Measurements from ENCODE around the gene CALN1.

DNA sequence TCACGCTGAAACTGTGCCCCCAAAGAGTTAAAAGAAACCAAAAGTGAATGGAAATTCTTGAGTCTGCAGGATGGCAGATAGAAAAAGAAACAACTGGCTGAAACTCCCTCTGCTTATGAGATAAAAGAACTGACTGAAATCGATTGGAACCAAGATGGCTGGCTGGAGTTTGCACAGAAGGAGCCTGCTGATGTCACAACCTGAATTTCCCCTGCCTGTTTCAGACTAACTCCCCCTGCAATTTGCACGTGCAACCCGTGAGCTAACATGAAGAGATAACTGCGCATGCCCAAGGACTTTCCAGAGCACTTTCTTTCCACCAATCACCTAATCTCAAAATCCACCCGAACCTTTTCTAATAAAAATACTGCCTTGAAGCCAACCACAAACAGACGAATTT is 435.5 kb downstream of the CALN1 start:
- no peak for TF ChIP-seq SALL2 (tag by site-specific recombination; IDR thresholded peaks at IDR 0.05; ENCODE audit: borderline replicate concordance)
- TF ChIP-seq, protein P1, sequence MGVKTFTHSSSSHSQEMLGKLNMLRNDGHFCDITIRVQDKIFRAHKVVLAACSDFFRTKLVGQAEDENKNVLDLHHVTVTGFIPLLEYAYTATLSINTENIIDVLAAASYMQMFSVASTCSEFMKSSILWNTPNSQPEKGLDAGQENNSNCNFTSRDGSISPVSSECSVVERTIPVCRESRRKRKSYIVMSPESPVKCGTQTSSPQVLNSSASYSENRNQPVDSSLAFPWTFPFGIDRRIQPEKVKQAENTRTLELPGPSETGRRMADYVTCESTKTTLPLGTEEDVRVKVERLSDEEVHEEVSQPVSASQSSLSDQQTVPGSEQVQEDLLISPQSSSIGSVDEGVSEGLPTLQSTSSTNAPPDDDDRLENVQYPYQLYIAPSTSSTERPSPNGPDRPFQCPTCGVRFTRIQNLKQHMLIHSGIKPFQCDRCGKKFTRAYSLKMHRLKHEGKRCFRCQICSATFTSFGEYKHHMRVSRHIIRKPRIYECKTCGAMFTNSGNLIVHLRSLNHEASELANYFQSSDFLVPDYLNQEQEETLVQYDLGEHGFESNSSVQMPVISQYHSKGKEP (tag by site-specific recombination; IDR thresholded peaks at IDR 0.05): no peak
- TF ChIP-seq ZNF670 (tag by site-specific recombination; IDR thresholded peaks at IDR 0.05; ENCODE audit: low read depth): no peak
- TF ChIP-seq, protein P2, sequence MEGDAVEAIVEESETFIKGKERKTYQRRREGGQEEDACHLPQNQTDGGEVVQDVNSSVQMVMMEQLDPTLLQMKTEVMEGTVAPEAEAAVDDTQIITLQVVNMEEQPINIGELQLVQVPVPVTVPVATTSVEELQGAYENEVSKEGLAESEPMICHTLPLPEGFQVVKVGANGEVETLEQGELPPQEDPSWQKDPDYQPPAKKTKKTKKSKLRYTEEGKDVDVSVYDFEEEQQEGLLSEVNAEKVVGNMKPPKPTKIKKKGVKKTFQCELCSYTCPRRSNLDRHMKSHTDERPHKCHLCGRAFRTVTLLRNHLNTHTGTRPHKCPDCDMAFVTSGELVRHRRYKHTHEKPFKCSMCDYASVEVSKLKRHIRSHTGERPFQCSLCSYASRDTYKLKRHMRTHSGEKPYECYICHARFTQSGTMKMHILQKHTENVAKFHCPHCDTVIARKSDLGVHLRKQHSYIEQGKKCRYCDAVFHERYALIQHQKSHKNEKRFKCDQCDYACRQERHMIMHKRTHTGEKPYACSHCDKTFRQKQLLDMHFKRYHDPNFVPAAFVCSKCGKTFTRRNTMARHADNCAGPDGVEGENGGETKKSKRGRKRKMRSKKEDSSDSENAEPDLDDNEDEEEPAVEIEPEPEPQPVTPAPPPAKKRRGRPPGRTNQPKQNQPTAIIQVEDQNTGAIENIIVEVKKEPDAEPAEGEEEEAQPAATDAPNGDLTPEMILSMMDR (tag by site-specific recombination; IDR thresholded peaks at IDR 0.05): no peak
- TF ChIP-seq, protein P3, sequence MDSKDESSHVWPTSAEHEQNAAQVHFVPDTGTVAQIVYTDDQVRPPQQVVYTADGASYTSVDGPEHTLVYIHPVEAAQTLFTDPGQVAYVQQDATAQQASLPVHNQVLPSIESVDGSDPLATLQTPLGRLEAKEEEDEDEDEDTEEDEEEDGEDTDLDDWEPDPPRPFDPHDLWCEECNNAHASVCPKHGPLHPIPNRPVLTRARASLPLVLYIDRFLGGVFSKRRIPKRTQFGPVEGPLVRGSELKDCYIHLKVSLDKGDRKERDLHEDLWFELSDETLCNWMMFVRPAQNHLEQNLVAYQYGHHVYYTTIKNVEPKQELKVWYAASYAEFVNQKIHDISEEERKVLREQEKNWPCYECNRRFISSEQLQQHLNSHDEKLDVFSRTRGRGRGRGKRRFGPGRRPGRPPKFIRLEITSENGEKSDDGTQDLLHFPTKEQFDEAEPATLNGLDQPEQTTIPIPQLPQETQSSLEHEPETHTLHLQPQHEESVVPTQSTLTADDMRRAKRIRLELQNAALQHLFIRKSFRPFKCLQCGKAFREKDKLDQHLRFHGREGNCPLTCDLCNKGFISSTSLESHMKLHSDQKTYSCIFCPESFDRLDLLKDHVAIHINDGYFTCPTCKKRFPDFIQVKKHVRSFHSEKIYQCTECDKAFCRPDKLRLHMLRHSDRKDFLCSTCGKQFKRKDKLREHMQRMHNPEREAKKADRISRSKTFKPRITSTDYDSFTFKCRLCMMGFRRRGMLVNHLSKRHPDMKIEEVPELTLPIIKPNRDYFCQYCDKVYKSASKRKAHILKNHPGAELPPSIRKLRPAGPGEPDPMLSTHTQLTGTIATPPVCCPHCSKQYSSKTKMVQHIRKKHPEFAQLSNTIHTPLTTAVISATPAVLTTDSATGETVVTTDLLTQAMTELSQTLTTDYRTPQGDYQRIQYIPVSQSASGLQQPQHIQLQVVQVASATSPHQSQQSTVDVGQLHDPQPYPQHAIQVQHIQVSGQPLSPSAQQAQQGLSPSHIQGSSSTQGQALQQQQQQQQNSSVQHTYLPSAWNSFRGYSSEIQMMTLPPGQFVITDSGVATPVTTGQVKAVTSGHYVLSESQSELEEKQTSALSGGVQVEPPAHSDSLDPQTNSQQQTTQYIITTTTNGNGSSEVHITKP (tag by site-specific recombination; IDR thresholded peaks at IDR 0.05): no peak
- TF ChIP-seq ZNF175 (tag by site-specific recombination; IDR thresholded peaks at IDR 0.05): no peak
- TF ChIP-seq ZBTB17 (tag by site-specific recombination; IDR thresholded peaks at IDR 0.05): no peak
- TF ChIP-seq, protein P4, sequence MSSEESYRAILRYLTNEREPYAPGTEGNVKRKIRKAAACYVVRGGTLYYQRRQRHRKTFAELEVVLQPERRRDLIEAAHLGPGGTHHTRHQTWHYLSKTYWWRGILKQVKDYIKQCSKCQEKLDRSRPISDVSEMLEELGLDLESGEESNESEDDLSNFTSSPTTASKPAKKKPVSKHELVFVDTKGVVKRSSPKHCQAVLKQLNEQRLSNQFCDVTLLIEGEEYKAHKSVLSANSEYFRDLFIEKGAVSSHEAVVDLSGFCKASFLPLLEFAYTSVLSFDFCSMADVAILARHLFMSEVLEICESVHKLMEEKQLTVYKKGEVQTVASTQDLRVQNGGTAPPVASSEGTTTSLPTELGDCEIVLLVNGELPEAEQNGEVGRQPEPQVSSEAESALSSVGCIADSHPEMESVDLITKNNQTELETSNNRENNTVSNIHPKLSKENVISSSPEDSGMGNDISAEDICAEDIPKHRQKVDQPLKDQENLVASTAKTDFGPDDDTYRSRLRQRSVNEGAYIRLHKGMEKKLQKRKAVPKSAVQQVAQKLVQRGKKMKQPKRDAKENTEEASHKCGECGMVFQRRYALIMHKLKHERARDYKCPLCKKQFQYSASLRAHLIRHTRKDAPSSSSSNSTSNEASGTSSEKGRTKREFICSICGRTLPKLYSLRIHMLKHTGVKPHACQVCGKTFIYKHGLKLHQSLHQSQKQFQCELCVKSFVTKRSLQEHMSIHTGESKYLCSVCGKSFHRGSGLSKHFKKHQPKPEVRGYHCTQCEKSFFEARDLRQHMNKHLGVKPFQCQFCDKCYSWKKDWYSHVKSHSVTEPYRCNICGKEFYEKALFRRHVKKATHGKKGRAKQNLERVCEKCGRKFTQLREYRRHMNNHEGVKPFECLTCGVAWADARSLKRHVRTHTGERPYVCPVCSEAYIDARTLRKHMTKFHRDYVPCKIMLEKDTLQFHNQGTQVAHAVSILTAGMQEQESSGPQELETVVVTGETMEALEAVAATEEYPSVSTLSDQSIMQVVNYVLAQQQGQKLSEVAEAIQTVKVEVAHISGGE (tag by site-specific recombination; conservative IDR thresholded peaks at IDR 0.05; ENCODE audit: low read depth): no peak
- TF ChIP-seq, protein P5, sequence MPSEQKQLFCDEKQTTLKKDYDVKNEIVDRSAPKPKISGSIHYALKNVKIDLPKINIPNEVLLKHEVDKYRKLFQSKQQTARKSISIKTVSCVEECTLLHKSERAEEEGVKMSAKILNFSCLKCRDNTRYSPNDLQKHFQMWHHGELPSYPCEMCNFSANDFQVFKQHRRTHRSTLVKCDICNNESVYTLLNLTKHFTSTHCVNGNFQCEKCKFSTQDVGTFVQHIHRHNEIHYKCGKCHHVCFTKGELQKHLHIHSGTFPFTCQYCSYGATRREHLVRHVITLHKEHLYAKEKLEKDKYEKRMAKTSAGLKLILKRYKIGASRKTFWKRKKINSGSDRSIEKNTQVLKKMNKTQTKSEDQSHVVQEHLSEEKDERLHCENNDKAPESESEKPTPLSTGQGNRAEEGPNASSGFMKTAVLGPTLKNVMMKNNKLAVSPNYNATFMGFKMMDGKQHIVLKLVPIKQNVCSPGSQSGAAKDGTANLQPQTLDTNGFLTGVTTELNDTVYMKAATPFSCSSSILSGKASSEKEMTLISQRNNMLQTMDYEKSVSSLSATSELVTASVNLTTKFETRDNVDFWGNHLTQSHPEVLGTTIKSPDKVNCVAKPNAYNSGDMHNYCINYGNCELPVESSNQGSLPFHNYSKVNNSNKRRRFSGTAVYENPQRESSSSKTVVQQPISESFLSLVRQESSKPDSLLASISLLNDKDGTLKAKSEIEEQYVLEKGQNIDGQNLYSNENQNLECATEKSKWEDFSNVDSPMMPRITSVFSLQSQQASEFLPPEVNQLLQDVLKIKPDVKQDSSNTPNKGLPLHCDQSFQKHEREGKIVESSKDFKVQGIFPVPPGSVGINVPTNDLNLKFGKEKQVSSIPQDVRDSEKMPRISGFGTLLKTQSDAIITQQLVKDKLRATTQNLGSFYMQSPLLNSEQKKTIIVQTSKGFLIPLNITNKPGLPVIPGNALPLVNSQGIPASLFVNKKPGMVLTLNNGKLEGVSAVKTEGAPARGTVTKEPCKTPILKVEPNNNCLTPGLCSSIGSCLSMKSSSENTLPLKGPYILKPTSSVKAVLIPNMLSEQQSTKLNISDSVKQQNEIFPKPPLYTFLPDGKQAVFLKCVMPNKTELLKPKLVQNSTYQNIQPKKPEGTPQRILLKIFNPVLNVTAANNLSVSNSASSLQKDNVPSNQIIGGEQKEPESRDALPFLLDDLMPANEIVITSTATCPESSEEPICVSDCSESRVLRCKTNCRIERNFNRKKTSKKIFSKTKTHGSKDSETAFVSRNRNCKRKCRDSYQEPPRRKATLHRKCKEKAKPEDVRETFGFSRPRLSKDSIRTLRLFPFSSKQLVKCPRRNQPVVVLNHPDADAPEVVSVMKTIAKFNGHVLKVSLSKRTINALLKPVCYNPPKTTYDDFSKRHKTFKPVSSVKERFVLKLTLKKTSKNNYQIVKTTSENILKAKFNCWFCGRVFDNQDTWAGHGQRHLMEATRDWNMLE (tag by site-specific recombination; conservative IDR thresholded peaks at IDR 0.05; ENCODE audit: low read depth): no peak
- TF ChIP-seq EGR2 (tag by site-specific recombination; IDR thresholded peaks at IDR 0.05; ENCODE audit: low read depth): no peak
- TF ChIP-seq, protein P6, sequence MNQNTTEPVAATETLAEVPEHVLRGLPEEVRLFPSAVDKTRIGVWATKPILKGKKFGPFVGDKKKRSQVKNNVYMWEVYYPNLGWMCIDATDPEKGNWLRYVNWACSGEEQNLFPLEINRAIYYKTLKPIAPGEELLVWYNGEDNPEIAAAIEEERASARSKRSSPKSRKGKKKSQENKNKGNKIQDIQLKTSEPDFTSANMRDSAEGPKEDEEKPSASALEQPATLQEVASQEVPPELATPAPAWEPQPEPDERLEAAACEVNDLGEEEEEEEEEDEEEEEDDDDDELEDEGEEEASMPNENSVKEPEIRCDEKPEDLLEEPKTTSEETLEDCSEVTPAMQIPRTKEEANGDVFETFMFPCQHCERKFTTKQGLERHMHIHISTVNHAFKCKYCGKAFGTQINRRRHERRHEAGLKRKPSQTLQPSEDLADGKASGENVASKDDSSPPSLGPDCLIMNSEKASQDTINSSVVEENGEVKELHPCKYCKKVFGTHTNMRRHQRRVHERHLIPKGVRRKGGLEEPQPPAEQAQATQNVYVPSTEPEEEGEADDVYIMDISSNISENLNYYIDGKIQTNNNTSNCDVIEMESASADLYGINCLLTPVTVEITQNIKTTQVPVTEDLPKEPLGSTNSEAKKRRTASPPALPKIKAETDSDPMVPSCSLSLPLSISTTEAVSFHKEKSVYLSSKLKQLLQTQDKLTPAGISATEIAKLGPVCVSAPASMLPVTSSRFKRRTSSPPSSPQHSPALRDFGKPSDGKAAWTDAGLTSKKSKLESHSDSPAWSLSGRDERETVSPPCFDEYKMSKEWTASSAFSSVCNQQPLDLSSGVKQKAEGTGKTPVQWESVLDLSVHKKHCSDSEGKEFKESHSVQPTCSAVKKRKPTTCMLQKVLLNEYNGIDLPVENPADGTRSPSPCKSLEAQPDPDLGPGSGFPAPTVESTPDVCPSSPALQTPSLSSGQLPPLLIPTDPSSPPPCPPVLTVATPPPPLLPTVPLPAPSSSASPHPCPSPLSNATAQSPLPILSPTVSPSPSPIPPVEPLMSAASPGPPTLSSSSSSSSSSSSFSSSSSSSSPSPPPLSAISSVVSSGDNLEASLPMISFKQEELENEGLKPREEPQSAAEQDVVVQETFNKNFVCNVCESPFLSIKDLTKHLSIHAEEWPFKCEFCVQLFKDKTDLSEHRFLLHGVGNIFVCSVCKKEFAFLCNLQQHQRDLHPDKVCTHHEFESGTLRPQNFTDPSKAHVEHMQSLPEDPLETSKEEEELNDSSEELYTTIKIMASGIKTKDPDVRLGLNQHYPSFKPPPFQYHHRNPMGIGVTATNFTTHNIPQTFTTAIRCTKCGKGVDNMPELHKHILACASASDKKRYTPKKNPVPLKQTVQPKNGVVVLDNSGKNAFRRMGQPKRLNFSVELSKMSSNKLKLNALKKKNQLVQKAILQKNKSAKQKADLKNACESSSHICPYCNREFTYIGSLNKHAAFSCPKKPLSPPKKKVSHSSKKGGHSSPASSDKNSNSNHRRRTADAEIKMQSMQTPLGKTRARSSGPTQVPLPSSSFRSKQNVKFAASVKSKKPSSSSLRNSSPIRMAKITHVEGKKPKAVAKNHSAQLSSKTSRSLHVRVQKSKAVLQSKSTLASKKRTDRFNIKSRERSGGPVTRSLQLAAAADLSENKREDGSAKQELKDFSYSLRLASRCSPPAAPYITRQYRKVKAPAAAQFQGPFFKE (tag by site-specific recombination; IDR thresholded peaks at IDR 0.05; ENCODE audit: borderline replicate concordance): no peak
